Tibial nerve (tissue), 4 donors: ENCODE data around the gene PLS1. TPM values are rescaled to one million over a fixed set of nuclear protein-coding genes. Genes with fewer than 3 reads are reported as not detected.

Source experiments
- DNase-seq, 2 donors: peaks; one replicate each; pipeline ENCODE4 v3.0.0-alpha.2; 2019; ENCODE audit warnings: low spot score in 2 of 2
- H3K27ac ChIP-seq, 4 donors: fragments of 200-600 bp; sonication (generic) in 3 of 4; one replicate each; pipeline ENCODE4 v1.5.1; 2017 to 2019; ENCODE audit warnings: mild to moderate bottlenecking in 1 of 4
- H3K27me3 ChIP-seq, 2 donors: fragments of 200-600 bp; sonication (generic) in 1 of 2; one replicate each; pipeline versions ENCODE4 v1.5.1 to v1.6.0; 2017 to 2019
- H3K36me3 ChIP-seq, 3 donors: fragments of 200-600 bp; sonication (generic); one replicate each; pipeline ENCODE4 v1.5.1; 2018 to 2019
- H3K4me1 ChIP-seq, 4 donors: fragments of 200-600 bp; sonication (generic) in 3 of 4; one replicate each; pipeline ENCODE4 v1.5.1; 2017 to 2019
- H3K4me3 ChIP-seq, 4 donors: fragments of 200-600 bp; sonication (generic) in 3 of 4; one replicate each; pipeline ENCODE4 v1.5.1; 2017 to 2019; ENCODE audit warnings: mild to moderate bottlenecking in 1 of 4, moderate library complexity in 1 of 4
- H3K9me3 ChIP-seq, 4 donors: fragments of 200-600 bp; sonication (generic) in 3 of 4; one replicate each; pipeline ENCODE4 v1.5.1; 2017 to 2019
- EP300 ChIP-seq, 2 donors: sonication (generic); formaldehyde crosslinking; IDR thresholded peaks; one replicate each; pipeline ENCODE4 v1.6.1; 2017; ENCODE audit warnings: antibody characterized with exemption in 2 of 2, mild to moderate bottlenecking in 1 of 2
- POLR2A ChIP-seq, 2 donors: fragments of 450-650 bp; IDR thresholded peaks; one replicate each; pipeline ENCODE4 v1.6.1; 2017; ENCODE audit warnings: antibody characterized with exemption in 2 of 2, mild to moderate bottlenecking in 2 of 2, moderate library complexity in 2 of 2
- WGBS, 2 donors: methylation state at CpG; one replicate each; pipeline ENCODE4 v1.1.5; 2018; 5-methylcytosine and 5-hydroxymethylcytosine counted together
- total RNA-seq, 4 donors: library from RNA; depleted of rRNA; stranded (reverse); fragments of >200 nt; gene quantifications; one replicate each; pipeline ENCODE4 v1.1.0, GENCODE V29; 2016
- TF ChIP-seq, protein P1 (sequence below), 5 experiments: fragments of 200-600 bp in 3 of 5; fragments of 450-650 bp in 2 of 5; sonication (generic) in 3 of 5; IDR thresholded peaks; one replicate each; pipeline ENCODE4 v1.5.1; 2016 to 2019; ENCODE audit warnings: antibody characterized with exemption in 5 of 5, mild to moderate bottlenecking in 3 of 5, moderate library complexity in 2 of 5

PLS1 gene
- total RNA-seq, 4 donors from 2014 or later, result 0.66 to 3.6 (median 0.90) TPM; not detected in 1

DNA sequence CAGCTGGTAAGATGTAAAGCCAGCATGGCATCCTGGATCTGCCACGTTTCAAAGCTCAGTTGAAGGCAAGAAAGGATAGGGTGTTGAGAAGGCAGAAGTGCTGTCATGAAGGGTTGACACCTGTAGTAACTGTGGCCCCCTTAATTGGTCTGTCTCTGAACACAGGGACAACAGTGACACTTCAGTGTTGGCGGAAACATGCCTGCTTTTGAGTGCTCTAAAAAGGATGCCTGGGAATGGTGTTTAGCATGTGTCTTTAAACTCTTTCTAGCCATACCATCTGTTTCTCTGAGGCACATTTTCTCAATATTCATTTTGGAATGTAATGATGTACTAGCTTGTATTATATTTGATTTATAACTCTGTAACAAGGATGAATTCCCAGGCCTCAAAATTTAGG is 42.1 kb downstream of the PLS1 start:
- no peak for DNase-seq
- Histone ChIP-seq H3K9me3 (no peaks in the 10 kb centered on the region), H3K4me1 (no peaks in the 10 kb centered on the region), H3K36me3 (no peaks in the 10 kb centered on the region), H3K4me3 (no peak overlapping the region), H3K27me3 (no peaks in the 10 kb centered on the region), H3K27ac (no peak overlapping the region)
- 65 to 68% methylated on average over 2 of the region's 2 CpGs for WGBS, 2 donors
- TF ChIP-seq EP300 (IDR thresholded peaks at IDR 0.05) (no peak), POLR2A (IDR thresholded peaks at IDR 0.05) (no peak)
- TF ChIP-seq, protein P1, sequence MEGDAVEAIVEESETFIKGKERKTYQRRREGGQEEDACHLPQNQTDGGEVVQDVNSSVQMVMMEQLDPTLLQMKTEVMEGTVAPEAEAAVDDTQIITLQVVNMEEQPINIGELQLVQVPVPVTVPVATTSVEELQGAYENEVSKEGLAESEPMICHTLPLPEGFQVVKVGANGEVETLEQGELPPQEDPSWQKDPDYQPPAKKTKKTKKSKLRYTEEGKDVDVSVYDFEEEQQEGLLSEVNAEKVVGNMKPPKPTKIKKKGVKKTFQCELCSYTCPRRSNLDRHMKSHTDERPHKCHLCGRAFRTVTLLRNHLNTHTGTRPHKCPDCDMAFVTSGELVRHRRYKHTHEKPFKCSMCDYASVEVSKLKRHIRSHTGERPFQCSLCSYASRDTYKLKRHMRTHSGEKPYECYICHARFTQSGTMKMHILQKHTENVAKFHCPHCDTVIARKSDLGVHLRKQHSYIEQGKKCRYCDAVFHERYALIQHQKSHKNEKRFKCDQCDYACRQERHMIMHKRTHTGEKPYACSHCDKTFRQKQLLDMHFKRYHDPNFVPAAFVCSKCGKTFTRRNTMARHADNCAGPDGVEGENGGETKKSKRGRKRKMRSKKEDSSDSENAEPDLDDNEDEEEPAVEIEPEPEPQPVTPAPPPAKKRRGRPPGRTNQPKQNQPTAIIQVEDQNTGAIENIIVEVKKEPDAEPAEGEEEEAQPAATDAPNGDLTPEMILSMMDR (IDR thresholded peaks at IDR 0.05), result no peak

DNA sequence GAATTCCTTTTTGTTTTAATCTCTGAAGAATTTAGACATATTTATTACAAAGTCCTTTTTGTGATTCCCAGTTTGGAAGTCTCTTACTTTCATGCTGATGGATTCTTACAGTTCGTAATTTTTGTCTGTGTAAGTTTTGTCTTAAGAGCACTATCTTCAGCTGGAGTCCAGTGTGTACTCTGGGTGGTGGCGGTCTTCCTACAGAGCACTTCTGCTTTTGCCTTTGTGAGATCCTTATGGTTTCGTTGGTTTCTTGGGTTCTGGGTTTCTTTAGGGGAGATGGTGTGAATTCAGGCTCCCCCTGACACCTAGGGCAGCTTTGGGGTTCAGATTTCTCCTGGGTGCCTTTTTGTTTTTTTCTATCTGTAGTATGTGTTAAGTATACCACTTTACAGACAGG is 45.3 kb downstream of the PLS1 start:
- Histone ChIP-seq H3K36me3 (no peaks in the 10 kb centered on the region), H3K27me3 (no peaks in the 10 kb centered on the region), H3K27ac (no peak overlapping the region), H3K9me3 (no peaks in the 10 kb centered on the region), H3K4me1 (no peaks in the 10 kb centered on the region), H3K4me3 (no peak overlapping the region)
- 60 to 84% methylated on average over 3 of the region's 3 CpGs for WGBS, 2 donors
- DNase-seq, result no peak
- TF ChIP-seq EP300 (IDR thresholded peaks at IDR 0.05) (no peak), POLR2A (IDR thresholded peaks at IDR 0.05) (no peak)
- TF ChIP-seq, protein P1 (IDR thresholded peaks at IDR 0.05), result no peak

DNA sequence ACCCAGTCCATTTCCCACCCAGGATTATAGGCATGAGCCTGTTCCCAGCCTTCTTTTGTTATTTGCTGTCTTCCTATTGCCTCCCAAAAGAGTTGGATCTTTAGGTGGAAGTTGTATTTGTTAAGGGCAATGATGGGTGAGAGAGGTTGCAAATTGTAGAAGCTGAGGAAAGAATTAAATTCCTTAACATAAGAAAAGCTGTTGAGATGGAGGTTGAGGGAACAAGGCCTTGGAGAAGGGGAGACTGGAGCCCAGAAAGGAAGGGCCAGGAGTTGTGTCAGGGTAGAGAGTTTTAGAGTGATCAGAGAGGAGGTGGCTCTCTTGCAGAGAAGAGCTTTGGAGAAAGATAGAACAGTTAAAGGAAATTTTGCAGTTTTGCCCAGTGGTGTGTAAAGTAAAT is 46.8 kb downstream of the PLS1 start:
- no peak overlapping the region for H3K4me3 ChIP-seq
- no peaks in the 10 kb centered on the region for H3K36me3 ChIP-seq
- no peaks in the 10 kb centered on the region for H3K27me3 ChIP-seq
- H3K9me3 ChIP-seq, result no peaks in the 10 kb centered on the region
- TF ChIP-seq, protein P1 (IDR thresholded peaks at IDR 0.05), result no peak
- no peak for TF ChIP-seq EP300 (IDR thresholded peaks at IDR 0.05)
- TF ChIP-seq POLR2A (IDR thresholded peaks at IDR 0.05), result no peak
- no peak for DNase-seq
- H3K4me1 ChIP-seq, result no peaks in the 10 kb centered on the region
- no peak overlapping the region for H3K27ac ChIP-seq

DNA sequence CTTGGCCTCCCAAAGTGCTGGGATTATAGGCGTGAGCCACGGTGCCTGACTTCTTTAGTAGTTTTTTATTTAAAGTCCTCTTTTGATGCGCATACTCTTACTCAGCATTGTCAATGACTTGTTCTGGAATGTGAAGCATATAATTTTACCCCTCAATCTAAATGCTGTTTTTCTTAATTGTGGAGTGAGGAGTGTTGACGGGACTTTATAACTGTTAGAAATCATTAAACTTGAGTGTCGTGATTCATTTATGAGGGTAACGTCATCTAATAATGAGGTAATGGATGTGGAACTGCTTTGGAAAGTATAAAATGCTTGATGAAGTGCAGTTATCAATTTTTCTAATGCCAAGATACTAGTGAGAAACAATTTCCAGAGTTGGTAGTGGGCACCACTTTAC is 48.3 kb downstream of the PLS1 start:
- 79 to 81% methylated on average over 6 of the region's 6 CpGs for WGBS, 2 donors
- H3K27ac ChIP-seq, result no peak overlapping the region
- H3K36me3 ChIP-seq, result no peaks in the 10 kb centered on the region
- DNase-seq, result no peak
- no peaks in the 10 kb centered on the region for H3K9me3 ChIP-seq
- TF ChIP-seq, protein P1 (IDR thresholded peaks at IDR 0.05), result no peak
- TF ChIP-seq POLR2A (IDR thresholded peaks at IDR 0.05) (no peak), EP300 (IDR thresholded peaks at IDR 0.05) (no peak)
- no peak overlapping the region for H3K4me3 ChIP-seq
- no peaks in the 10 kb centered on the region for H3K27me3 ChIP-seq
- H3K4me1 ChIP-seq, result no peaks in the 10 kb centered on the region

DNA sequence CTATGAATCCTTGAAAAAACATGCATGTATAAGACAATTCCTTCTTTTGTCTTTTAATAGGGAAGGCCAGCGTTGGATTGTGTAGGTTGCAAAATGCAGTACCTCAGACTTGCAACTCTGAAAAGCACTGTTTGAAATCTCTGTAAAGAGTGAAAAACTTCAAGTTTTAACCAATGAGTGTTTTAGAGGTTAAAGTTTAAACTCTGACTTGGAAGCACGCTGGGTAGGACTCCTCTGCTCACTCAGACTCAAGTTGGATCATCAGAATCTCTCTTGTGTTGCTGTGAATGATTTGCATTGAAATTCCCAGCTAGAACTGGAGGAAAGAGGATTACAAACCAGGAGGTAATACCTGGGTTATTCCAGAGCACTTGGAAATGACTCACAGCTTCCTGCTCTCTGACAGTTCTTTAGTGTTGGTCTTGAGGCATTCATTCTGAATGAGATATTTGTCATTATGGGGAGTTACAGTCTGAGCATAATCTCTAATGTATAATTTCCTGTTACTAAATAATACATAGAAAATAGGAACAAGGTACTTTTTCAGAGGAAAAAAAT is 49.1 kb downstream of the PLS1 start:
- Histone ChIP-seq H3K9me3 (no peaks in the 10 kb centered on the region), H3K4me1 (no peaks in the 10 kb centered on the region), H3K27ac (no peak overlapping the region), H3K36me3 (no peaks in the 10 kb centered on the region), H3K4me3 (no peak overlapping the region), H3K27me3 (no peaks in the 10 kb centered on the region)
- no peak for DNase-seq
- 29 to 38% methylated on average over 2 of the region's 2 CpGs for WGBS, 2 donors
- TF ChIP-seq, protein P1 (IDR thresholded peaks at IDR 0.05), result no peak
- no peak for TF ChIP-seq POLR2A (IDR thresholded peaks at IDR 0.05)
